Adrenal gland (tissue), 5 donors: Measurements from ENCODE around the gene COA1.

Experiments used
- CTCF ChIP-seq, 6 experiments: fragments of 450-650 bp in 4 of 6; fragments of 200-600 bp in 2 of 6; sonication (generic) in 1 of 6; IDR thresholded peaks; 1 replicate in 5 of 6; 2 replicates in 1 of 6; pipeline versions ENCODE4 v1.5.1 to v1.8.0; 2016 to 2021; ENCODE audit warnings: antibody characterized with exemption in 6 of 6, mild to moderate bottlenecking in 2 of 6, moderate library complexity in 1 of 6
- POLR2A ChIP-seq, 2 donors: fragments of 450-650 bp; IDR thresholded peaks; one replicate each; pipeline ENCODE4 v1.6.1; 2017; ENCODE audit warnings: antibody characterized with exemption in 2 of 2, mild to moderate bottlenecking in 2 of 2, moderate library complexity in 1 of 2
- donor health status: DM: no; HTN: no; CAD: no.

GRCh38 chr7:43647339-43647672 lies 82.0 kb downstream of the COA1 start:
- TF ChIP-seq POLR2A (IDR thresholded peaks at IDR 0.05): no peak
- TF ChIP-seq CTCF (IDR thresholded peaks at IDR 0.05): no peak
